Thymus (tissue), 11 donors: ENCODE data around the gene SIRT3. TPM values are rescaled to one million over a fixed set of nuclear protein-coding genes. Genes with fewer than 3 reads are reported as not detected.

ENCODE experiments used
- DNase-seq, 9 donors: peaks; one replicate each; pipeline ENCODE4 v3.0.0-alpha.2; 2013; ENCODE audit warnings: low spot score in 9 of 9, low read depth in 6 of 9, missing footprints in 1 of 9
- H3K27ac ChIP-seq, 2 donors: one replicate each; pipeline ENCODE4 v1.5.1; 2013; ENCODE audit warnings: control low read depth in 1 of 2, low read depth in 1 of 2, low read length in 1 of 2, mild to moderate bottlenecking in 1 of 2, moderate library complexity in 1 of 2
- H3K27me3 ChIP-seq, 2 donors: one replicate each; pipeline ENCODE4 v1.5.1; 2013; ENCODE audit warnings: low read length in 1 of 2; ENCODE audit not compliant: control insufficient read depth in 2 of 2, insufficient read depth in 1 of 2
- H3K36me3 ChIP-seq, 2 donors: one replicate each; pipeline ENCODE4 v1.5.1; 2013; ENCODE audit warnings: low read length in 1 of 2, mild to moderate bottlenecking in 1 of 2, moderate library complexity in 1 of 2; ENCODE audit not compliant: control insufficient read depth in 2 of 2, insufficient read depth in 2 of 2
- H3K4me1 ChIP-seq, 2 donors: one replicate each; pipeline ENCODE4 v1.5.1; 2013; ENCODE audit warnings: low read length in 2 of 2; ENCODE audit not compliant: control insufficient read depth in 2 of 2, insufficient read depth in 2 of 2
- H3K4me3 ChIP-seq, 2 donors: one replicate each; pipeline ENCODE4 v1.5.1; 2013; ENCODE audit warnings: low read length in 2 of 2, control low read depth in 1 of 2, mild to moderate bottlenecking in 1 of 2
- H3K9me3 ChIP-seq, 2 donors: one replicate each; pipeline ENCODE4 v1.5.1; 2013; ENCODE audit warnings: low read length in 1 of 2, mild to moderate bottlenecking in 1 of 2; ENCODE audit not compliant: control insufficient read depth in 2 of 2, insufficient read depth in 1 of 2
- WGBS: extraction: QIAGEN DNeasy Blood & Tissue Kit; methylation state at CpG from one replicate; pipeline ENCODE4 v1.1.7; 2013; 5-methylcytosine and 5-hydroxymethylcytosine counted together
- polyA plus RNA-seq: library from polyadenylated mRNA; stranded (reverse); fragments of 200-250 nt; gene quantifications from one replicate; pipeline ENCODE4 v1.2.3, GENCODE V29; 2013
- total RNA-seq: library from RNA; stranded (reverse); fragments of 120-200 nt; gene quantifications from one replicate; pipeline ENCODE4 v1.2.4, GENCODE V29; 2013
- donor health status: healthy.

Gene SIRT3
- total and polyA plus RNA-seq, 2 donors = 6.5 to 38.3 TPM

GRCh38 chr11:235609-235996 lies 539 bp downstream of the SIRT3 start:
- 7% methylated on average over 13 of the region's 13 CpGs for WGBS
- peak in 2 of 9 donors; percentile 19 to 33 for DNase-seq
- peaks cover 10 to 15% of the 10 kb centered on the region in 2 donors for H3K4me1 ChIP-seq
- H3K36me3 ChIP-seq = peaks cover 0 to 13% of the 10 kb centered on the region in 2 donors
- no peaks in the 10 kb centered on the region for H3K27me3 ChIP-seq
- no peaks in the 10 kb centered on the region for H3K9me3 ChIP-seq
- H3K4me3 ChIP-seq = peak overlapping the region; percentile 65 to 84
- peak overlapping the region; percentile 82 to 95 for H3K27ac ChIP-seq

GRCh38 chr11:235180-235579 lies 962 bp downstream of the SIRT3 start:
- no peak for DNase-seq
- Histone ChIP-seq H3K4me3 (peak overlapping the region; percentile 65 to 84), H3K27me3 (no peaks in the 10 kb centered on the region), H3K9me3 (no peaks in the 10 kb centered on the region), H3K4me1 (peaks cover 10 to 15% of the 10 kb centered on the region in 2 donors), H3K27ac (no peak overlapping the region), H3K36me3 (peaks cover 0 to 15% of the 10 kb centered on the region in 2 donors)
- WGBS = 92% methylated on average over 8 of the region's 8 CpGs

GRCh38 chr11:232783-233565 lies 3.2 kb downstream of the SIRT3 start:
- 97% methylated on average over 20 of the region's 20 CpGs for WGBS
- no peak overlapping the region for H3K4me3 ChIP-seq
- no peak for DNase-seq
- H3K4me1 ChIP-seq = peaks cover 9 to 15% of the 10 kb centered on the region in 2 donors
- no peaks in the 10 kb centered on the region for H3K9me3 ChIP-seq
- H3K27me3 ChIP-seq = no peaks in the 10 kb centered on the region
- peaks cover 0 to 3% of the 10 kb centered on the region in 2 donors for H3K36me3 ChIP-seq
- no peak overlapping the region for H3K27ac ChIP-seq

GRCh38 chr11:230431-230830 lies 5.7 kb downstream of the SIRT3 start:
- H3K9me3 ChIP-seq = no peaks in the 10 kb centered on the region
- H3K4me1 ChIP-seq = peaks cover 3 to 4% of the 10 kb centered on the region in 2 donors
- H3K36me3 ChIP-seq = peaks cover 0 to 3% of the 10 kb centered on the region in 2 donors
- DNase-seq = no peak
- no peak overlapping the region for H3K27ac ChIP-seq
- H3K27me3 ChIP-seq = no peaks in the 10 kb centered on the region
- 98% methylated on average over 10 of the region's 10 CpGs for WGBS
- H3K4me3 ChIP-seq = no peak overlapping the region

- no peak for DNase-seq
- H3K4me3 ChIP-seq = no peak overlapping the region
- H3K27me3 ChIP-seq = no peaks in the 10 kb centered on the region
- no peaks in the 10 kb centered on the region for H3K9me3 ChIP-seq
- H3K36me3 ChIP-seq = peaks cover 3 to 5% of the 10 kb centered on the region in 2 donors
- H3K4me1 ChIP-seq = no peaks in the 10 kb centered on the region
- WGBS = 94% methylated on average over 6 of the region's 6 CpGs
- H3K27ac ChIP-seq = no peak overlapping the region
Measured at GRCh38 chr11:227824-228379, 8.2 kb downstream of the SIRT3 start.

GRCh38 chr11:225734-226453 lies 10.2 kb downstream of the SIRT3 start:
- Histone ChIP-seq H3K9me3 (no peaks in the 10 kb centered on the region), H3K4me3 (no peak overlapping the region), H3K27me3 (no peaks in the 10 kb centered on the region), H3K36me3 (peaks cover 3 to 10% of the 10 kb centered on the region in 2 donors), H3K4me1 (no peaks in the 10 kb centered on the region), H3K27ac (no peak overlapping the region)
- WGBS = 98% methylated on average over 10 of the region's 10 CpGs
- no peak for DNase-seq

GRCh38 chr11:224424-224823 lies 11.7 kb downstream of the SIRT3 start:
- Histone ChIP-seq H3K36me3 (peaks cover 0 to 10% of the 10 kb centered on the region in 2 donors), H3K4me3 (no peak overlapping the region), H3K4me1 (no peaks in the 10 kb centered on the region), H3K27me3 (no peaks in the 10 kb centered on the region), H3K9me3 (no peaks in the 10 kb centered on the region), H3K27ac (no peak overlapping the region)
- 79% methylated on average over 7 of the region's 7 CpGs for WGBS
- DNase-seq = no peak

- Histone ChIP-seq H3K36me3 (peaks cover 0 to 10% of the 10 kb centered on the region in 2 donors), H3K27ac (no peak overlapping the region), H3K27me3 (no peaks in the 10 kb centered on the region), H3K9me3 (no peaks in the 10 kb centered on the region), H3K4me3 (no peak overlapping the region), H3K4me1 (no peaks in the 10 kb centered on the region)
- 92% methylated on average over 9 of the region's 9 CpGs for WGBS
- DNase-seq = no peak
Measured at GRCh38 chr11:223884-224283, 12.3 kb downstream of the SIRT3 start.
